HepG2 (cell line): Measurements from ENCODE around the gene CTAGE9. TPM values are rescaled to one million over a fixed set of nuclear protein-coding genes. Genes with fewer than 3 reads are reported as not detected.

Experiments
- AFF4 ChIP-seq: sonication (generic); formaldehyde crosslinking; IDR thresholded peaks from 2 replicates; pipeline ENCODE4 v1.4.0; 2020; ENCODE audit warnings: missing genetic modification reagents
- ARID3A ChIP-seq: IDR thresholded peaks from 2 replicates; pipeline ENCODE4 v1.6.1; 2012; ENCODE audit warnings: low read depth, low read length, improper control_type of control experiment
- ARNT ChIP-seq: fragments of 450-650 bp; IDR thresholded peaks from 2 replicates; pipeline ENCODE4 v1.6.1; 2017
- ESRRA ChIP-seq: sonication (generic); formaldehyde crosslinking; IDR thresholded peaks from 2 replicates; pipeline ENCODE4 v1.5.1; 2020; ENCODE audit warnings: mild to moderate bottlenecking, low read depth, missing genetic modification reagents
- FOXK1 ChIP-seq: sonication (generic); formaldehyde crosslinking; IDR thresholded peaks from 2 replicates; pipeline ENCODE4 v1.4.0; 2020; ENCODE audit warnings: low read depth, missing genetic modification reagents, borderline replicate concordance
- HDAC2 ChIP-seq: sonication (generic); formaldehyde crosslinking; IDR thresholded peaks from 2 replicates; pipeline ENCODE4 v1.4.0; 2020; ENCODE audit warnings: missing genetic modification reagents
- KDM1A ChIP-seq: IDR thresholded peaks from 2 replicates; pipeline ENCODE4 v1.6.1; 2016; ENCODE audit warnings: missing compliant biosample characterization
- MXI1 ChIP-seq: IDR thresholded peaks from 3 replicates; pipeline ENCODE4 v1.6.1; 2012; ENCODE audit warnings: low read depth, low read length, inconsistent platforms, borderline replicate concordance
- NFKBIZ ChIP-seq: IDR thresholded peaks from 2 replicates; pipeline ENCODE4 v1.6.1; 2018; ENCODE audit warnings: missing genetic modification reagents, missing compliant biosample characterization
- NR2F6 ChIP-seq, 2 experiments: IDR thresholded peaks; 2 replicates each; pipeline ENCODE4 v1.6.1; 2016; ENCODE audit warnings: antibody characterized with exemption in 1 of 2, mild to moderate bottlenecking in 1 of 2
- PCBP1 ChIP-seq: fragments of 200-400 bp; formaldehyde crosslinking; IDR thresholded peaks from 2 replicates; pipeline ENCODE4 v1.6.1; 2017; ENCODE audit warnings: mild to moderate bottlenecking, low read depth, low read length, borderline replicate concordance
- SAP130 ChIP-seq: IDR thresholded peaks from 2 replicates; pipeline ENCODE4 v1.6.1; 2016; ENCODE audit warnings: low read depth
- SNAPC2 ChIP-seq: sonication (generic); formaldehyde crosslinking; IDR thresholded peaks from 2 replicates; pipeline ENCODE4 v1.8.1; 2022; ENCODE audit warnings: mild to moderate bottlenecking, missing genetic modification reagents
- SOX6 ChIP-seq, 2 experiments: fragments of 450-650 bp in 1 of 2; sonication (generic) in 1 of 2; formaldehyde crosslinking in 1 of 2; IDR thresholded peaks; 2 replicates each; pipeline versions ENCODE4 v1.4.0 to v1.6.1; 2017 to 2020; ENCODE audit warnings: antibody characterized with exemption in 1 of 2, mild to moderate bottlenecking in 1 of 2, missing genetic modification reagents in 1 of 2
- THRA ChIP-seq: sonication (generic); formaldehyde crosslinking; IDR thresholded peaks from 2 replicates; pipeline ENCODE4 v1.4.0; 2020; ENCODE audit warnings: missing genetic modification reagents, borderline replicate concordance
- ZFP36 ChIP-seq: fragments of 150-350 bp; IDR thresholded peaks from 2 replicates; pipeline ENCODE4 v1.6.1; 2018; ENCODE audit warnings: borderline replicate concordance, low read length, low read depth; ENCODE audit not compliant: partially characterized antibody
- ZFP37 ChIP-seq: sonication (generic); formaldehyde crosslinking; IDR thresholded peaks from 2 replicates; pipeline ENCODE4 v1.4.0; 2020; ENCODE audit warnings: missing genetic modification reagents, borderline replicate concordance
- ZMYM4 ChIP-seq: sonication (generic); formaldehyde crosslinking; IDR thresholded peaks from 2 replicates; pipeline ENCODE4 v1.8.1; 2023; ENCODE audit warnings: mild to moderate bottlenecking, missing genetic modification reagents
- ZNF138 ChIP-seq: sonication (generic); formaldehyde crosslinking; IDR thresholded peaks from 2 replicates; pipeline ENCODE4 v1.5.0; 2020; ENCODE audit warnings: mild to moderate bottlenecking, low read depth, missing genetic modification reagents
- ZNF326 ChIP-seq: sonication (generic); formaldehyde crosslinking; IDR thresholded peaks from 2 replicates; pipeline ENCODE4 v1.4.0; 2020; ENCODE audit warnings: missing genetic modification reagents, borderline replicate concordance
- ZNF556 ChIP-seq: sonication (generic); formaldehyde crosslinking; IDR thresholded peaks from 2 replicates; pipeline ENCODE4 v1.4.0; 2020; ENCODE audit warnings: mild to moderate bottlenecking, missing genetic modification reagents, borderline replicate concordance
- ZNF816 ChIP-seq: sonication (generic); formaldehyde crosslinking; IDR thresholded peaks from 2 replicates; pipeline ENCODE4 v1.8.0; 2022; ENCODE audit warnings: missing genetic modification reagents, mild to moderate bottlenecking, borderline replicate concordance
- ZNF850 ChIP-seq: sonication (generic); formaldehyde crosslinking; conservative IDR thresholded peaks from 2 replicates; pipeline ENCODE4 v1.9.0; 2021; ENCODE audit warnings: mild to moderate bottlenecking, missing genetic modification reagents
- polyA plus RNA-seq, 8 experiments: library from polyadenylated mRNA; depleted of rRNA in 3 of 8; stranded (reverse) in 7 of 8; unstranded in 1 of 8; fragments of >200 nt; fragmentation: Illumina TruSeq in 4 of 8; extraction: Trizol in 4 of 8; gene quantifications; 2 replicates each; pipeline versions ENCODE4 v1.2.1 to v1.2.3, GENCODE V29; 2011 to 2016; ENCODE audit warnings: low read depth in 4 of 8, missing spikeins in 1 of 8, mixed read lengths in 1 of 8; ENCODE audit not compliant: insufficient read depth in 1 of 8
- total RNA-seq, 5 experiments: library from RNA; depleted of rRNA; stranded (reverse); fragments of >200 nt; fragmentation: Illumina TruSeq; extraction: Trizol; gene quantifications; 2 replicates each; pipeline ENCODE4 v1.2.3, GENCODE V29; 2016; ENCODE audit warnings: low read depth in 1 of 5

Gene CTAGE9
- total and polyA plus RNA-seq, 2 of the 13 experiments (the other 11 are each of a cell fraction or from before 2014, with no cell fraction given) = not detected

GRCh38 chr6:131754715-131755567 is 44.1 kb upstream of the CTAGE9 start (continued):
- TF ChIP-seq AFF4 (CRISPR knock-in tag) (peak; percentile 40; the same call in 1 of the 2 replicates), ZNF816 (CRISPR knock-in tag) (peak; percentile 97), ESRRA (peak; percentile 74; the same call in 1 of the 2 replicates), SOX6 (IDR thresholded peaks at IDR 0.05) (no peak), SOX6 (CRISPR knock-in tag; IDR thresholded peaks at IDR 0.05) (peak; percentile 96), ARID3A (peak; percentile 72), ZNF326 (CRISPR knock-in tag) (no peak), SNAPC2 (CRISPR knock-in tag) (peak; percentile 80), ARNT (no peak), MXI1 (peak; percentile 48; the same call in 1 of the 3 replicates), ZNF556 (CRISPR knock-in tag) (peak; percentile 42; the same call in 1 of the 2 replicates), NFKBIZ (CRISPR knock-in tag) (peak; percentile 77), ZFP37 (CRISPR knock-in tag) (peak; percentile 31; the same call in 1 of the 2 replicates), THRA (CRISPR knock-in tag) (peak; percentile 55; the same call in 1 of the 2 replicates), SAP130 (CRISPR knock-in tag) (peak; percentile 84), ZFP36 (no peak), FOXK1 (CRISPR knock-in tag) (peak; percentile 89), ZNF138 (CRISPR knock-in tag) (no peak), HDAC2 (peak; percentile 95), ZNF850 (CRISPR knock-in tag) (no peak), NR2F6 (IDR thresholded peaks at IDR 0.05) (peak; percentile 63), NR2F6 (CRISPR knock-in tag; IDR thresholded peaks at IDR 0.05) (peak; percentile 56), ZMYM4 (CRISPR knock-in tag) (peak; percentile 92), KDM1A (CRISPR knock-in tag) (peak; percentile 89; the same call in 1 of the 2 replicates), PCBP1 (no peak)
